Measurements from ENCODE around the gene ARL14EP. TPM values are rescaled to one million over a fixed set of nuclear protein-coding genes. Genes with fewer than 3 reads are reported as not detected.

The ARL14EP gene
- total and polyA plus RNA-seq, 2 experiments from 2014 or later = 21.7 to 22.2 TPM

DNA sequence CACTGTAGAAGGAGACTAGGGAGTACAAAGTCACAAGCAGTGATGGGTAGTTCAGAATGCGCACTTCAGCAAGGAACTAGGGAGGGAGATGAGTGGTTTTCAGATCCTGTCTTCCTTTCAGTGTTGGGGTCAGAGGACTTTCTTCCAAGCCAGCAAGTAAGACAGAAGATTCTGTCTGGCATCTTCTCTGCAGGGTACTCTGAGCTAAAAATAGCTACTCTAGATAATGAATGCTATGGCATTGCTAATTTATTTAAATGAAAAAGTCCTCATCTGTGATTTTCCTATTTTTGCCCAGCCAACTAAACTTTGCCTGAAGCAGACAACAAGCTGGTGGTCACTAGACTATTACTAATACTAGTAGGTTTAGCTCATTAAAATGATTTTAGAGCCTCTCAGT is 18.3 kb upstream of the ARL14EP start:
- WGBS (ENCODE audit: low lambda C conversion rate, missing lambda C conversion rate) = 92% methylated on average over 1 of the region's 1 CpG
- Histone ChIP-seq H3K4me2 (no peak overlapping the region), H3K27me3 (no peaks in the 10 kb centered on the region), H3K9me2 (replicated peaks; ENCODE audit: insufficient read depth) (no peaks in the 10 kb centered on the region), H3K36me3 (replicated peaks; ENCODE audit: insufficient read depth, low read depth) (no peaks in the 10 kb centered on the region), H3K27ac (no peak overlapping the region), H4K20me1 (ENCODE audit: insufficient read depth, poor library complexity, severe bottlenecking) (no peaks in the 10 kb centered on the region), H3K4me1 (ENCODE audit: insufficient read depth) (no peaks in the 10 kb centered on the region), H3K4me3 (no peak overlapping the region), H2AFZ (no peak overlapping the region), H3K79me2 (no peaks in the 10 kb centered on the region), H3K9me3 (ENCODE audit: low read depth) (no peaks in the 10 kb centered on the region)
- DNase-seq (ENCODE audit: low spot score) = no peak
- TF ChIP-seq EZH2phosphoT487 (IDR thresholded peaks at IDR 0.05; ENCODE audit: low read depth, severe bottlenecking, unreplicated experiment) (no peak), EZH2 (IDR thresholded peaks at IDR 0.05; ENCODE audit: borderline replicate concordance) (no peak), CTCF (IDR thresholded peaks at IDR 0.05; ENCODE audit: poor library complexity) (no peak)

GRCh38 chr11:30310623-30311022 is 12.3 kb upstream of the ARL14EP start:
- Histone ChIP-seq H3K79me2 (no peaks in the 10 kb centered on the region), H3K4me1 (ENCODE audit: insufficient read depth) (no peaks in the 10 kb centered on the region), H3K9me3 (ENCODE audit: low read depth) (no peaks in the 10 kb centered on the region), H4K20me1 (ENCODE audit: insufficient read depth, poor library complexity, severe bottlenecking) (no peaks in the 10 kb centered on the region), H3K36me3 (replicated peaks; ENCODE audit: insufficient read depth, low read depth) (no peaks in the 10 kb centered on the region), H3K9me2 (replicated peaks; ENCODE audit: insufficient read depth) (no peaks in the 10 kb centered on the region), H2AFZ (no peak overlapping the region), H3K27ac (no peak overlapping the region), H3K4me3 (no peak overlapping the region), H3K4me2 (no peak overlapping the region), H3K27me3 (no peaks in the 10 kb centered on the region)
- no peak for DNase-seq (ENCODE audit: low spot score)
- 82% methylated on average over 1 of the region's 1 CpG for WGBS (ENCODE audit: low lambda C conversion rate, missing lambda C conversion rate)
- TF ChIP-seq EZH2 (IDR thresholded peaks at IDR 0.05; ENCODE audit: borderline replicate concordance) (no peak), CTCF (IDR thresholded peaks at IDR 0.05; ENCODE audit: poor library complexity) (no peak), EZH2phosphoT487 (IDR thresholded peaks at IDR 0.05; ENCODE audit: low read depth, severe bottlenecking, unreplicated experiment) (no peak)

DNA sequence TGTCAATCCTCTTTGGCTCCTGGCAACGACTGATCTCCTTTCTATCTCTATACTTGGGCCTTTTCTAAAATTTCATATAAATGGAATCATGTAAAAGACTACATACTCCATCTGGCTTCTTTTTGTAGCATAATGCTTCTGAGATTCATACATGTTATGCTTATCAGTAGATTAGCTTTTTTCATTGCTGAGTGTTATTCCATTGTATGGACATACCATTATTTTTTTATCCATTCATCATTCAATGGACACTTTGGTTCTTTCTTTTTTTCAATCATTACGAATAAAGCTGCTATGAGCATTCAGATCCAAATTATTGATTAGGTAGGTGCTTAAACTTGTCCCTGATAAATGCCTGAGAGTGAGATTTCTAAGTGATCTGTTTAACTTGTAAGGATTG is 11.7 kb upstream of the ARL14EP start:
- Histone ChIP-seq H3K36me3 (replicated peaks; ENCODE audit: insufficient read depth, low read depth) (no peaks in the 10 kb centered on the region), H4K20me1 (ENCODE audit: insufficient read depth, poor library complexity, severe bottlenecking) (no peaks in the 10 kb centered on the region), H3K4me2 (no peak overlapping the region), H3K4me1 (ENCODE audit: insufficient read depth) (no peaks in the 10 kb centered on the region), H3K27ac (no peak overlapping the region), H2AFZ (no peak overlapping the region), H3K4me3 (no peak overlapping the region), H3K9me2 (replicated peaks; ENCODE audit: insufficient read depth) (no peaks in the 10 kb centered on the region), H3K79me2 (no peaks in the 10 kb centered on the region), H3K27me3 (no peaks in the 10 kb centered on the region), H3K9me3 (ENCODE audit: low read depth) (no peaks in the 10 kb centered on the region)
- TF ChIP-seq EZH2phosphoT487 (IDR thresholded peaks at IDR 0.05; ENCODE audit: low read depth, severe bottlenecking, unreplicated experiment) = no peak
- no peak for DNase-seq (ENCODE audit: low spot score)
- WGBS (ENCODE audit: low lambda C conversion rate, missing lambda C conversion rate) = 43% methylated on average over 2 of the region's 2 CpGs

DNA sequence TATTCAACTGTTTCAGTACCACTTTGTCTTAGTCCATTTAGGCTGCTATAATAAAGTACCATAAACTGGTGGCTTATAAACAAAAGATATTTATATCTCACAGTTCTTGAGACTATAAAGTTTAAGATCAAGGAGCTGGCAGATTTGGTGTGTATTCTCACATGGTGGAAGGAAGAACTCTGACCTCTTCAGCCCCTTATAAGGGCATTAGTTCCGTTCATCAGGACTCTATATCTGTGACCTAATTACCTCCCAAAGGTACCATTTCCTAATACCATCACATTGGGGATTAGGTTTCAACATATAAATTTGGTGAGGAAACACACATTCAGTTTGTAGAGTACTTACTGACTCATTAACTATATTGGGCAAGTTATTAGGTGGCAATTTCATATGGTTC is 10.7 kb upstream of the ARL14EP start:
- Histone ChIP-seq H2AFZ (no peak overlapping the region), H3K27ac (no peak overlapping the region), H3K4me1 (ENCODE audit: insufficient read depth) (no peaks in the 10 kb centered on the region), H3K4me3 (no peak overlapping the region), H3K9me2 (replicated peaks; ENCODE audit: insufficient read depth) (no peaks in the 10 kb centered on the region), H3K27me3 (no peaks in the 10 kb centered on the region), H3K79me2 (no peaks in the 10 kb centered on the region), H3K9me3 (ENCODE audit: low read depth) (no peaks in the 10 kb centered on the region), H4K20me1 (ENCODE audit: insufficient read depth, poor library complexity, severe bottlenecking) (no peaks in the 10 kb centered on the region), H3K36me3 (replicated peaks; ENCODE audit: insufficient read depth, low read depth) (no peaks in the 10 kb centered on the region), H3K4me2 (no peak overlapping the region)
- WGBS (ENCODE audit: low lambda C conversion rate, missing lambda C conversion rate) = 52% methylated on average over 1 of the region's 1 CpG
- TF ChIP-seq EZH2 (IDR thresholded peaks at IDR 0.05; ENCODE audit: borderline replicate concordance) (no peak), CTCF (IDR thresholded peaks at IDR 0.05; ENCODE audit: poor library complexity) (no peak), EZH2phosphoT487 (IDR thresholded peaks at IDR 0.05; ENCODE audit: low read depth, severe bottlenecking, unreplicated experiment) (no peak)
- DNase-seq (ENCODE audit: low spot score) = no peak
